Activated T-helper 1 cell treated with anti-CD3 and anti-CD28 coated beads, Interleukin-2, amount 50 U/mL, for 16 hours (primary cell): Measurements from ENCODE around the gene TWF2.

ENCODE experiments used
- DNase-seq, 2 donors: peaks; one replicate each; pipeline ENCODE4 v3.0.0-alpha.2; 2020; ENCODE audit warnings: low read depth in 1 of 2, low spot score in 1 of 2

The TWF2 gene

DNA sequence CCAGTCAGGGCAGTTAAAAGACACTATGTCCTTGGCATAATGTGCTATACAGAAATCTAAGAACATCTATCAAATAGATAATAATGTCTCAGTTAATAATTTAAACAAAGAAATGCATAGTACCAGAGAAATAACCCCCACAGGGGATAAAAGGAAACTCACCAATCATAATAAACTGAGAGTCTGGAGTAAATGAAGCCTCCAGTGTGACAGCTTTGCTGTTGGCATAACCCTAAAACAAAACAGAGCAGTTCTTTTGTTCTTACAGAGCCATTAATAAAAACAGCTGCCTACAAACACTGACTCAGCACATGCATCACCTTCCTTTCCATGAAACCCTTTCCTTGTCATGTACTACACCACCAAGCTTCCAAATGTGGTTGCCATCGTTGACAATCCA is 20.1 kb upstream of the TWF2 start:
- DNase-seq: no peak

DNA sequence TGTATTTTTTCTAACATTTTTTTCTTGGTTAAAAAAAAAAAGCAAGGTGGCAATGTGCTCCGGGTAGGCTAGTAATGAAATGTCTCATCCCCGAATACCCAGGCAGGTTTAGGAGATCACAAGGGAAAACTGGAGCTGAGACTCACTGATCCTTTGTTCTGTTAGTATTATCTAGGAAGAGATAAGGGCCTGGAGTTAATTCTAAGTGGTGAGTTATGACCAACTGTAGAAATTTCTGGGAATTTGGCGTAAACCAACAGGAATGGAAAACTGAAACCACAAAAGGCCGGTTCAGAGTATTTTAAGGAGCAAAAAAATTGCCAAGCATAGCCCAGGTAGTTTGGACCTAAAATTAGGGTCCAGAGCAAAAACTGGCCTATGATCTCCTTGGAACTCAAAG is 19.0 kb upstream of the TWF2 start:
- DNase-seq: no peak

DNA sequence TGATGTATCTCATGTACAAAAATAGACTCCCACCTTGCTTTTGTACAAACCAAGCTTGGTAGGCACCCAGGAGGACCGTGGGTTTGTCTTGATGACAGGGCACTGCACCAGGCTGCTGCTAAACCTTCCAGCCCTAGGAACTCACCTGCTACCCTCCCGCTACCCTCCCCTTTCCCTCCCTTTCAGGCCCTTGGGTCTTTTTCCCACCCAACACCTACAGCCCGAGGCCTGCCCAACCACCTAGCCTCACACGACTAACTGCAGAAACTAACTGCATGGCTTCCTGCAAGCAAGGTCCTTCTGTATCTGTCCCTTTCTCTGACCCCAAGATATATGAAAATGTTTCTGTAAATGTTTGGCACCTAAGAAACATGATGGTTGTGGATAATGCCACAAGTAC is 17.7 kb upstream of the TWF2 start:
- DNase-seq: no peak

DNA sequence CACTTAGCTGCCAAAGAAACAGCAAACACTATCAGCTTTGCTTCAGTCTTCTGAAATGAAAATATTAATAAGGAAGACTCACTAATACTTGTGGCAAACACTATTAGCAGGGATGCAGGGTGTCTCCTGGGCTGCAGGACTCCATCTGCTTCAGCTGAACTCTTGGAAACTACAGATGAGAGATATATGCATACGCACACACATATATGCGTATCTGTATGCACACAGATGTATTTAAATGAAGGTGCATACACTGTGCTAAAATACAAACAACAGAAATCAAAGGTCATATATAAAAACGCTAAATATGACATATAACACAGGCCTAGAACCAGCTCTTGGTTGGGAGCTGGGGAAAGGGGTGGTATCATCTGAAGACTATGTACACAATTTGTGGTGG is 17.2 kb upstream of the TWF2 start:
- DNase-seq: no peak

DNA sequence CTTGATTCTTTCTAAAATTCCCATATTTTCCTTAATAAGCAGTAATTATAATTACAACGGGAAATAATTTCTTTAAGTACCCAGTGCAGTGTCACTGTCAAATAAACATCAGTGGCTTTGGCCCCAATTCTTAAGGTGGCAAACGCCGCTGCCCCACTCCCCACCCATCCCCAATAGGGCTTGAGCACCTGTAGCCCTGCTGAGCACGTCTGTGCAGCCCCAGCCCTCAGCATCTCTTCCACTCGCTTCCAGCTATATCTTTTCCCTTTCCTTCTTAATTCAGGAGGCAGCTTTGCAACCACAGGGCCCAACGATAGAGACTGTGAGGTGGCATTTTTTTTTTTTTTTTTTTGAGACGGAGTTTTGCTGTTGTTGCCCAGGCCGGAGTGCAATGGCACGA is 15.7 kb upstream of the TWF2 start:
- DNase-seq: no peak

DNA sequence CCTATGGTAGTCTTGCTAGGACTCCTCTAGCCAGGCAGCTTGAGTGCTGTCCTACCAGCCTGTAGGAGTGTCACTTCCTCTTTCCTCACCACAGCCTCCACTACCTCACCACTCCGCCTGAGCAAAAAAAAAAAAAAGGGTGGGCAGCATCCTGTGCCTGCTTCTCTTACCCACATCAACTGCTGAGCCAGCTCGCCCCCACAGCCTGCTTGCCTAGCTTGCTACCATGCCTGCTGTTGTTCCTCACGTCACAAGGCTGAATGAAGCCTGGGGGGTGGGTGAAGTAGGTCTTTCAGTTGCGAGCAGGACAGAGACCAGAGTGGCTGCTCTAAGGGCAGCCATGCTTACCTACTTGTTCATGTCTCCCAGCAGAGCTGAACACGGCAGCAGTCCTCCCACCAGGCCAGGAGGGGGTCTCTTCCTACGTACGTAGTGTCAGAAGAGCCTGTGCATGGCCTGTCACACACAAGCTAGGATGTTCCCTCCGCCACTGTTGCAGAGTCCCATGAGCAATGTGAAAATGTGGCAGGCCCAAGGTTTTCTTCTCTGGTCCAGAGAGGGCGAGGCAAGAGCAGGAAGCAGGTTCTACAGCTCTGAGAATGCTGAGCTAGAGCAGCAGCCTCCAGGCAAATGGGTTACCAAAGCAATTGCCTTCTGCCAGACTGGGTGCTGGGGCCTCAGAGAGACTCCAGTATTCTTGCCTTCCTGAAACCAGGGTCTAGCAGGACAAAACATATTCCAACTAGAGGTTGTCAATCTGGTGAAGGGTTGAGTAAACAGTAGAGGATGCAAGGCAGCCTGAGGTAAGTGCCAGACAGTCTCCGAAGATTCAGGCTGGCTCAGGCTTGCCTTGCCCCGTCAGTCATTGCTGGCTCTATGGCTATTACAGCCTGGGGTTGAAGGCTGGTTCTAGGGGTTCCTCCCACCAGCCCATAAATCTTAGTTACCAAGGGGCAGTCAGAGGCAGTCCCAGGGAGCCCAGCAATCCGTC is 14.7 kb upstream of the TWF2 start:
- peak; percentile 53 to 73 for DNase-seq

DNA sequence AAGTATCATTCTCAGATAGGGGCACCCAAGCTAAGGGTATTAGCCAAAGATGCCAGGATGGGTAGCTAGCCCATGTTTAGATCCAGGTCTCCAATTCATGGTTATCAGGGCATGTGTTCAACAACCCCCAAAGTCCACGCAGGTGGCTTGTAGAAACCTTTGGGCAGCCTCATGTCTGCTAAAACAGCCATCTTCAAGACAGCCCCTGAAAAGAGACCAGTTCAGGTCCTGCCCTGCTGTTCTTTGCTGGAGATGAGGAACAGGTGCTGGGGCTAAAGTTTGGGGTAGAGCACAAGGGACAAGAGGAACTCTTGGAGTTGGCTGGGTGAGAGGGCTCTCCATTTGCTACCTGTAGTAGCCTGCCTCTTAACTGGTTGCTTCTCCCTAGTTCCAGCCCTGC is 11.2 kb upstream of the TWF2 start:
- DNase-seq: no peak

DNA sequence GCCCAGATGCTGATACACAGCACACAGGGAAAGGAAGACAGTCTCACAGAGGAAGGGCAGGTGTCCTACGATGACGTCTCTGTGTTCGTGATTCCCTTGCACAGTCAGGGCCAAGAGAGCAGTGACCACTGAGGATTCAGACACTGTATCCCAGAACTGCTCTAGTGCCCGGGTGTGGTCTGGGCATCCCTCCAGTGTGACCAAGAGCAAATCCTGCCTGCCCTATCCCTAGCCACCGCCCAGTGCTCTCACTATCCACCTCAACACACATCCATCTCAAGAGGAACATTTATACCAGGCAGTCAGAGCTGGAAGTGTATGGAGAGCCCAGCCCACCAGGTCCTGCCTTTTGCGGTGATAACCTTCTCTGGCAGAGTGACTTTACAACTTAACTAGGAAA is 10.7 kb upstream of the TWF2 start:
- DNase-seq: no peak

DNA sequence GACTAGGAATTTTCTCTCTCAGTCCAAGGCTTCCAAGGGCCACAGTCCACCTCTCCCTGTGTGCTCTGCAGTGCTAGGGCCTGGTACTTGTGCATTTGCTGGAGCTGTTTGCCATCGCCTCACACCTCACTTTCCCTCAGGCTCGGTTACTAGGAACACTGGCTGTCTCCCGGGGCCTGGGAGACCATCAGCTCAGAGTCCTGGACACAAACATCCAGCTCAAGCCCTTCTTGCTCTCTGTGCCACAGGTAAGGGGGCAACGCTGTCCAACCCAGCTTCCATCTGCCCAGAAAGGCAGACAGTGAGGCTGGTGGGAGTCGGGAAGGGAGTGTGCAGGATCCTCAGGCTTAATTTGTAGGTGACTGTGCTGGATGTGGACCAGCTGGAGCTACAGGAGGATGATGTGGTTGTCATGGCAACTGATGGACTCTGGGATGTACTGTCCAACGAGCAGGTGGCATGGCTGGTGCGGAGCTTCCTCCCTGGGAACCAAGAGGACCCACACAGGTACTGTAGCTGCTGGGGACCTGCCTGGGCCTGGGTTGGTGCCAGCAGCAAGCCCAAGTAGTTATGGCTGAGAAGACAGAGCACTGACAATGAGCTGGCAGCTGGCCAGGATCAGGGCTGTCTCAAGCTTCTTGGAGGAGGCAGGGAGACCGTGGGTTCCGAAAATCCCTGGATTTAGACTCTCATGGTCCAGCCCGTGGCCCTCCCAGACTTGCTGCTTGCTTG is 10.0 kb upstream of the TWF2 start:
- DNase-seq: no peak

DNA sequence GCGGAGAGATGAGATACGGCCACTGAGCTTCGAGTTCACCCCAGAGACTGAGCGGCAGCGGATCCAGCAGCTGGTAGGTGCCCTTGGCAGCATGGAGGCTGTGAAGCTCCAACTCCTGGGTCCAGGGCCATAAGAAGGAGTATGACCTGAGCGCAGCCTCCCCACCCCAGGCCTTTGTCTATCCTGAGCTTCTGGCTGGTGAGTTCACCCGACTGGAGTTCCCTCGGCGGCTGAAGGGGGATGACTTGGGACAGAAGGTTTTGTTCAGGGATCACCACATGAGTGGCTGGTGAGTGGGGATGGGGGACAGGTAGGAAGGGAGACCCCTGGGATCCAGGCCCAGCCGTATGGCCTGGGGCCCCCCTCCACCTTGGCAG is 9.2 kb upstream of the TWF2 start:
- no peak for DNase-seq

DNA sequence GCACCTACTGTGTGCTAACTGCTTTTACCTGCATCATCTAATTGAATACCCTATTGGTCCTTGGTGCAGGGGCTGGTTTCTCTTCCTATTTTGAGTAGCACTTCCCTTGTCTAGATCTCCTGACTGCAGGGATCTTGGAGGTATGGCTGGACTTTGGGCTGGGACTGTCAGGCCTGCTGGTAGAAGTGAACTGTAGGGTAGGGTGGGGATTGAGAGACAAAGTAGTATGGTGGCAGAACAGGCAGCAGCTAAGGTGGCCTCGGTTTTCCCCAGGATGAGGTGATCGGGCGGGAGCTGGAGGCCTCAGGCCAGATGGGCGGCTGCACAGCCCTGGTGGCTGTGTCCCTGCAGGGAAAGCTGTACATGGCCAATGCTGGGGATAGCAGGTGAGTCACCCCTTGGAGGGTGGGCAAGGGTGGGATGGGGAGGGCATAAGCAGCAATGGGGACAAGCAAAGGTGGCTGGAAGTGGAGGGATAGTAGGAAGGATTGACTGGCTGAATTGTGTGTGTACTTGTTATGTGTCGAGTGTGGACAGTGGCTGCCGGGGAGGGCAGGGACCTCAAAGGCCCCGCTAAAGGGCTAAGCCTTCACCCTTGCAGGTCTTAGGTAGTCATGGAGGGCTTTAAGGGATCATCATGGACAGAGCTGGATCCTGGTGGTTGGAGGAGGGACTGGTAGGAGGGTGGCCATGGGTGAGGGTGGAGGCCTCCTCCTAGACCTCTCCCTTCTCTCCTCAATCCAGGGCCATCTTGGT is 8.6 kb upstream of the TWF2 start:
- DNase-seq: no peak

DNA sequence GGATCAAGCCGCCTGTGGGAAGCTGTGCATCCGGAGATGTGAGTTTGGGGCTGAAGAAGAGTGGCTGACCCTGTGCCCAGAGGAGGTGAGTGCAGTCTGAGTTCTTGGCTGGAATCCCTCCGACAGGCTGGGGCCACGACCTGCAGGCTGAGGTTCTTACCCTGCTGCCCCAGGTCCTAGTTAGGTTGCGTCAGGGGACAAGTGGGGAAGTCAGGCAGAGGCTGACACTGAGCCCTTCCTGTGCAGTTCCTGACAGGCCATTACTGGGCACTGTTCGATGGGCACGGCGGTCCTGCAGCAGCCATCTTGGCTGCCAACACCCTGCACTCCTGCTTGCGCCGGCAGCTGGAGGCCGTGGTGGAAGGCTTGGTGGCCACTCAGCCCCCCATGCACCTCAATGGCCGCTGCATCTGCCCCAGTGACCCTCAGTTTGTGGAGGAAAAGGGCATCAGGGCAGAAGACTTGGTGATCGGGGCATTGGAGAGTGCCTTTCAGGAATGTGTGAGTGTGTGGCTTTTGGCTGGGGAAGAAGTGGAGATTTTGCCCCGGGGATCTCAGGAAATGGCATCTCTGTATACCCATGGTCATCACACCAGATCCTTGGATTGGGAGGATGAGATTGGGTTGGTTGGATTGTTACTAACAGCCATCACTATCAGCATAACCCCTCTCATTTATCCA is 7.9 kb upstream of the TWF2 start:
- no peak for DNase-seq

DNA sequence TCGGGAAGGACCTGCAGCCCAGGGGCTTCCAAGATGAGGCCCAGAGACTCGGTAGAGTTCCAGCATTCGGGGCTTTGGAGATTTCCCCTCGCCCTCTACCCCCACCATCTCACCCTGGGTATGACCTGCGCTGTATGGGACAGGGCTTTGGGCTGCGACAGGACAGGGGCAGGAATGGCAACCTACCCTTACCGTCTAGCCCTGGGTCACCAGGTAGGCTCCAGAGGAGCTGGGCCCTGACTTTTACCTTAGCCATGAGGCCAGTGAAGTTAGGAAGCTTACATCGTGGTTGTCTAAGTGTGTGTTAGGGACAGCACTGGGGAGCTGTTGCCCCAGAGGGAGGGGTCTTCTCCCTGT is 7.3 kb upstream of the TWF2 start:
- DNase-seq: no peak

DNA sequence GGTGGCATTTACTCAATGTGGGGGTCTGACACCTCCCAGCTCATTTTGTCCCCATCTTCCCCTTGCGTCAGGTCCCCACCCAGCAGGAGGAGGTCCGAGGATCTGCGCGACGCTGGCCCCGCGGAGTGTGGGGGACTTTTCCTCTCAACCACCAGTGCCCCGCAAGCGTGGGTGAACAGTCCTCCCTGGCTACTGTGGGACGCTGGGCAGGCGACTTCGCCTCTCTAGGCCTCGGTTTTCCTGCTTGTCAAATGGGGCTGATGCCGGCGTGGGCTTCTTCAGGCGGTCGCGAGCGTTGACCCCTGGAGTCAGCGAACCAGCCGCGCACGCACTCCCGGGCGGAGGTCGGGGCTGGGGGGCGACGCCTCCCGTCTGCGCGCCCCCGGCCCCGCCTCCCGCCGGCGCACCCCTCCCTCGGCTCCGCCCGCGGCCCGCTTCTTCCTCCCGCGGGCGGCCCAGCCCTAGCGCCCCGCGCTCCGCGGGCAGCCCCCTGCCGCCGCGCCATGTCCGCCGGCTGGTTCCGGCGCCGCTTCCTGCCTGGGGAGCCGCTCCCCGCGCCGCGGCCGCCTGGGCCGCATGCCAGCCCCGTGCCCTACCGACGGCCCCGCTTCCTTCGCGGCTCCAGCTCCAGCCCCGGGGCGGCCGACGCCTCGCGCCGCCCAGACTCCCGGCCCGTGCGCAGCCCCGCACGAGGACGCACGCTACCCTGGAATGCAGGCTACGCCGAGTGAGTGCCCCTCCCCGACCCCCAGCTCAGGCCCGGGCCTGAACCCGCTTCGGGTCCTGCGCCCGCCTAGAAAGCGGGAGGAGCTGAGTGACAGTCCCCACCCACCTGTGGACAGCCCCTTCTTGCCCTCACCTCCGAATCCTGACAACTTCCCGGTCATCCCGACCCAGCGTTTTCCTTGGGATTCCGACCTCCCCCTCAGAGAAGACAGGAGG is 6.6 kb upstream of the TWF2 start, which contains the start of gene PPM1M:
TSS of gene PPM1M (plus strand) at position 438 of the 942 bp plus-strand sequence. CDS start at position 504, 66 bp downstream.
- DNase-seq: peak in 1 of 2 donors; percentile 62

DNA sequence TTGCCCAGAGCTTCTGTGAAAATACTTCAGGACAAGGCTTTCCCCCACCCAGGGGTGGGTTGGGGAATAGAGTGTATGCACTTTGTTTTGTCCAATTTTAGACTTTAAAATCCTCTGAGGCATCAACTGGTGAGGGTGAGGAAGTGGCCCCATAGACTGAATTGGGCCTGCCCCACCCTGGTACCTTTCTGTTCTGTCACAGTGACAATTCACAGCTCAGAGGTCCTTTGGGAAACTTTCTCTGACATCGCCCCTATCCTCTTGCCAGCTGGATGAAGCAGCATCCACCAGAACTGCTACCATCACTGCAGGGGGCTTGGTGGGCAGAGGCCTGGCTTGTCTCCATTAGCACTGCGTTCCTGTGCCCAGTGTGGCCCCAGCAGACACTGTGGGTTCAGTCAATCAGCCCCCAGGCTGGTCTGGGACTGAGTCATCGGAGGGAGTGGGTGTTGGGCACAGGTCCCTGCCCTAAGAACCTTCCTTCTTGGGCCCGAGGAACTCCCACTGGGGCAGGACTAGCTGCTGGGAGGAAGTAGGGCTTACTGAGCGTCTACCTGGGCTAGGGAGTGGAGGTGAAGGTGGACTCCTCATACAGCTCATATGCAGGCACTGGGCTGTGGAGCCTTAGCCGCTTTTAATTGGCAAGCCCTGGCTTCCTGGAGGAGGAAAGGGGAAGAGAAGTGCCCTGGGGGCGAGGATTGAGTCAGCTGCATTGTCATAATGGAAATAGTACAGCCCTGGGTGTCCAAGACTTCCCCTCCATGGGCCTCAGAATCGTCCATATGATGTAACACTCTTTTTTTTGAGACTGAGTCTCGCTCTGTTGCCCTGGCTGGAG is 5.1 kb upstream of the TWF2 start:
- DNase-seq: no peak

DNA sequence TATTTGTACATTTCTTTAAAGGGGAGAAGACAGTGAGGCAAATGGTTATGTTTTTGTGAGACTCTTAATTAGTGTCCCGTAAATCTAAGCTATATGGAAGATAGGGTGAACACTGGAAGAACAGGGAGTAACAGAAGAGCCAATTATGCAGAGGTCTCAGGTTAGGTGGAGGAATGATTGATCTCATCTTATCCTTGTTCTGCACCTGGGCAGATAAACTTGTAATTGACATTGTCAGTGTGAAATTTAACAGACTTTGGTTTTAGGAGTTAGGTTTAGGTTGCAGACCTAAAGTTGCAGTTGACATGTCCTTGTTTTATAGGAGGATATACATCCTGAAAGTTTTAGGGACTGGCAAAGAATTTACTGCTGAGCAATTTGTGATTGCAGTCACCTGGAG is 3.1 kb upstream of the TWF2 start:
- no peak for DNase-seq

DNA sequence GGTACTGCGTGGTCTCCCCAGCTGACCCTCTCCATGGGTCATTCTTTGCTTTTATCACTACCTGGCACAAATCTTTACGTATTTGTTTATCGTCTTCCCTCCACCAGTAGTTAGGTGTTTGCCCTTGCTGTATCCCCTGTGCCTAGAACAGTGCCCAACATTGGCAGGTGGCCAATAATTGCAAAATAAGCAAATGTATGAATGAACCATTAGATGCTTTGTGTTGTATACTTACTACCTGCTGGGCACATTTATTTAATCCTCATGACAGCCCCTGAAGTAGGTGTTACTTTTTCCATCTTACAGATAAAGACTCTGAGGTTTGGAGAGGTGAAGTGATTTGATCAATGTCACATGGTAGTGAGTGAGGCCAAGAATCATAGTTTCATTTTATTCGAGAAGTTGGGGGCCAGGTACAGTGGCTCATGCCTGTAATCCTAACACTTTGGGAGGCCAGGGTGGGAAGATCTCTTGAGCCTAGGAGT is 2.0 kb upstream of the TWF2 start:
- DNase-seq: no peak

DNA sequence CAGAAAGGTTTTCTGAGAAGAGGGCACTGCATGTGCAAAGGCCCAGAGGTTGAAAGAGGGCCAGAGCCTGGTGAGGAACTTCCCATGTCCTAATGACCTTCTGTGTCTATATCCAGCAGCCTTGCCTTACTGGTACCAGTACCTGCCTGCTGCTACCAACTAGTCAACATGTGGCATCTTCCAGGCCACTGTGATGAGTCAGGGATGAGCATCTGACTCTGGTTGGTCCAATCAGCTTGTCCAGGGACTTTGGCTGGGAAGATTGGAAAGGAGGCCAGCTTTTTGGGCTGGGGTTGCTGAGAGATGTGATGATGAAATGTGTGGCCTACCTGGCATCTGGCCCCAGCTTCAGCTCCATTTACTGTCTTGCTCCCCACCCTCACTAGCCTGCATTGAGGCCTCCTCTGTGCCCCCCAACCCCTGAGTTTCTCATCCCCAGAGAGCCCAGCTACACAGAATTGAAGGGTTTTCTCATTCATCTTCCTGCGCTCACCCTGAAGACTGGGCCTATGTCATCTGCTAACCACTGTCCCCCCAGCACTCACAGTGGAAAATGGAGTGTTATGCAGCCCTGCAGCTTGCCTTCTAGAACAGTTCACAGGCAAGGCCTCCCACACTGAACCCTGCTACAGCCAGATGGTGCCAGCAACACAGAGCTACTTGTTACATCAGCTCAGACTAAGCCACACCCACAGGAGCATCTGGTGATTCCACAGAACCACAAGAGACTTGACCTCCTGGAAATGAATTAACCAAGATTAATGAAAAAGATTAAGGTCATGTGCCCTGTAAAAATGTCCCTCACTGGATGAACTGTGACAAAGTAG is 1.3 kb upstream of the TWF2 start:
- DNase-seq: no peak
